MG63 (cell line): ENCODE data around the gene ZNF385B. TPM values are rescaled to one million over a fixed set of nuclear protein-coding genes. Genes with fewer than 3 reads are reported as not detected.

Source experiments
- DNase-seq: peaks from one replicate; pipeline ENCODE4 v3.0.0-alpha.2; 2020
- H3K27me3 ChIP-seq: fragments of 250-450 bp; sonication (Bioruptor Pico); 2 replicates; pipeline ENCODE4 v1.5.1; 2020; ENCODE audit warnings: mild to moderate bottlenecking, moderate library complexity
- H3K36me3 ChIP-seq: fragments of 250-450 bp; sonication (Bioruptor Pico); 2 replicates; pipeline ENCODE4 v1.5.1; 2020; ENCODE audit warnings: mild to moderate bottlenecking, moderate library complexity
- H3K4me3 ChIP-seq: fragments of 250-450 bp; sonication (Bioruptor Pico); 2 replicates; pipeline ENCODE4 v1.5.1; 2020; ENCODE audit warnings: mild to moderate bottlenecking, moderate library complexity
- H3K9me3 ChIP-seq: fragments of 250-450 bp; sonication (Bioruptor Pico); 2 replicates; pipeline ENCODE4 v1.5.1; 2020; ENCODE audit warnings: mild to moderate bottlenecking, moderate library complexity
- total RNA-seq: library from RNA; depleted of rRNA; stranded (reverse); fragments of >200 nt; shearing (Covaris generic); gene quantifications from 2 replicates; pipeline ENCODE4 v1.2.3, GENCODE V29; 2014; ENCODE audit warnings: low replicate concordance; rRNA removed

Gene ZNF385B
- total RNA-seq, 1 experiment from 2014 or later = not detected

DNA sequence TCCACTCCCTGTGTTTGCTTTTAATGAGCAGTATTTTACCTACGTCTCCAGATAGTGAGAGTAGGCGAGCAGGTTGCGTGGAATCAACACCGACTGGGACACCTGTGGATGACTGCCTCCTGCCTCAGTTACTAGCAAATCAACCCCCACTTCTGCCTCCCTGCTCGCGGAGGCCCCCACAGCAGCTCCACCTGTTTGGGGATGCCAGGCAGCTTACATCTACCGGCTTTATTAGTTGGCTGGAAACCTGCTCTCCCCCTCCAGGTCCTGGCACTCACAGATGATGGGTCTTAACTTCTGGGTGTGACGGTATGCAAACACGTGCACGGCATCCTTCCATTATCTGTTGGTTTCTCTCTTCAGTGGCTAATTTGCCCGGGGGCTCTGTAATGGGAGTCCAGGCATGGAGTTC is 432.3 kb downstream of the ZNF385B start:
- no peaks in the 10 kb centered on the region for H3K27me3 ChIP-seq
- H3K36me3 ChIP-seq = no peaks in the 10 kb centered on the region
- no peak for DNase-seq
- H3K4me3 ChIP-seq = no peak overlapping the region
- no peaks in the 10 kb centered on the region for H3K9me3 ChIP-seq

DNA sequence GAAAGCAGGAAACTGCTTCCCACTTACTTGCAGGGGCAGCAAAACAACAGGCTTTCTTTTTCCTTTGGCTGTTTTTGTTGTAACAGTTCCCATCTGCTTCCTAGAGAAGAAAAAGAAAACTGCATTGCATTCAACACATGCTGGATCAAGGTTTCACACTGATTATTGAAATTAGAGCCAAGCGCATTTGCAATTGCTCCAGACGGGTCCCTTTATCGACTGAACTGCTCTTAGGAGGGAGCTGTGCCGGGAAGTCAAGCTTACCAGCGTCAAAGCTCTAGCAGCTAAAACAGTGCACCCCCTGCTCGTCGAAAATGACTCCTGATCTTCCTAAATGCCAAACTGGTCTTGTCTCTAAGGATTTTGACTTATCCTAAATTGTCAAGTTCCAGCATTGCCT is 432.8 kb downstream of the ZNF385B start:
- Histone ChIP-seq H3K36me3 (no peaks in the 10 kb centered on the region), H3K4me3 (no peak overlapping the region), H3K9me3 (no peaks in the 10 kb centered on the region), H3K27me3 (no peaks in the 10 kb centered on the region)
- DNase-seq = no peak

DNA sequence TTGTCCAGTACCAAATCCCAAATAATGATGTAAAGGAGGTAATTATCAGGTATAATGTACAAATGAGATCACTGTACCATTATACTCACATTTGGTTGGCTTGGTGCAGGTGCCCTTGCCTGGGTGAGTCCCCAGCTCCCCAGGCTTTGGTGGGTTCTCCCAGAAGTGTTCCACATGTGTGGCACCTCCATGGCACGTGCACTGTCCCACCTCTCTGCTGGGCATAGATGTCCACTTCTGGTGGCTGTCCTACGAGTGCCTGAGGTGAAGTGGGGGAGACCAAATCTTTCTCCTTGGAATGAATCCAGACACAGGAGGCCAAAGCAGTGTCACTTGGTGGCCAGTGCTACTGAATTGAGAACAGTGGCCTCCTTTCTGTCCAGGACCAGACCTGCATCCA is 434.3 kb downstream of the ZNF385B start:
- Histone ChIP-seq H3K27me3 (no peaks in the 10 kb centered on the region), H3K4me3 (no peak overlapping the region), H3K36me3 (no peaks in the 10 kb centered on the region), H3K9me3 (no peaks in the 10 kb centered on the region)
- DNase-seq = no peak

DNA sequence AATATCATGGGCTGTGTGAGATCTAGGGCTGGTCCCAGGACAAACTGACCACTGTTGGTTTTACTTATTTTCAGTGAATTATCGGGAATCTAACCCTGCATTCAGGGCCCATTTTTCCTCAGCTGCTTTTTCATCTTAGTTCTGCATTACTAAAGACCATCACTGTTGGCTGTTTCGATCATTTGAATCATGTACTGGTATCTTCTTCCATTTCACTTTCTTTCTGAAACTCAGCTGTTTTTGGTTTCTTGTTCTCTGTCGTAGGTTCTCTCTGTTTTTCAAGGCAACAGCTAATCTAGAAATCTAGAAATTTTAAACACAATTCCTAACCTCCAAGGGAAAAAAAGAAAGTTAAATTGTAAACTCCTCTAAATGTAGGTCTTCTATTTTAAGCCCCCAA is 436.8 kb downstream of the ZNF385B start:
- H3K4me3 ChIP-seq = no peak overlapping the region
- H3K9me3 ChIP-seq = no peaks in the 10 kb centered on the region
- no peaks in the 10 kb centered on the region for H3K36me3 ChIP-seq
- H3K27me3 ChIP-seq = no peaks in the 10 kb centered on the region
- no peak for DNase-seq

DNA sequence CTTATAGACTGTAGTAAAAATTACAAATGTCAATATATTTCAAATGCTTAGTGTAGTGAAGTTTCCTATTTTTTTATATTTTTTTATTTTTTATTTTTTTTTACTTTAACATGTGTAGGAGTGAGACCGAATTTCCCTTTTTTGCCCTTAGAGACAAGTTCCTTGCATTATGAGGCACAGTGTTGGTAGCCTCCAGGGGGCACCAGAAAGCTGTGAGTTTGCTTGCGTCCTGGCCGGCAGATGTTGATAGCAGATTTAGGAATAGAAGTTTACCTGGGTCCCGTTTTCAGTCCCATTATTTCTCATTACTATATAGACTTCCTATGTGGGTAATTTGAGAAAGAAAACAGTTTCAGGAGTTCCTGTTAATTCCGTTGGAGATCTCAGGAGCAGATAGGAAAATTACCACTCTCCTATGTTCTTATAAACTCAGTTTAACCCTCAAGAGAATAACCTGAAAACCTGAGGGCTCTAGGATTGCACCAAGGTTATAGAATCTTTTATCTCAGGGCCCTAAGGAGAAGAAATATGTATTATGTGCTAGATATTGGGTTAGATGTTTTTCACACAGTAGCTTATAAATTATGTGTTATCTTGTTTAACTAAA is 439.3 kb downstream of the ZNF385B start:
- DNase-seq = peak; percentile 43
- no peaks in the 10 kb centered on the region for H3K9me3 ChIP-seq
- H3K27me3 ChIP-seq = no peaks in the 10 kb centered on the region
- no peak overlapping the region for H3K4me3 ChIP-seq
- H3K36me3 ChIP-seq = no peaks in the 10 kb centered on the region

DNA sequence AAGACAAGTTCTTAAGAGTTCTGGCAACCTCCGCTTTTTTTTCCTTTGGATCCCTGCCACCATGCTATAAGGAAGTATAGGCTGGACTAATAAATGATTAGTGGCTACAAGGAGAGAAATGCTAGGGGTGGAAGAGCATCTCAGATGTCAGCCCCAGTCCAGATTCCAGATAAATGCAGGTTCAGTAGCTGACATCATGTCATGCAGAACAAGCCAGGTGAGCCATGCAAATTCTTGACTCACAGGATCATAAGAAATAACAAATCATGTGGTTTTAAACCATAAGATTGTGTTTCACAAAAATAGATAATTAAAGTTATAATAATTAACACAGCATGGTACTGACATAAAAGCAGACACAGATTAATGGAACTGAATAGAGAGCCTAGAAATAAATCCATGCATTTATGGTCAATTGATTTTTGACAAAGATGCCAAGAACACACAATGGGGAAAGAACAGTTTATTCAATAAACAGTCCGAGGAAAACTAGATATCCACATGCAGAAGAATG is 443.9 kb downstream of the ZNF385B start:
- DNase-seq = no peak
- Histone ChIP-seq H3K9me3 (0 out of 2 replicates have a peak, but pooled peaks cover 2% of the 10 kb centered on the region), H3K4me3 (no peak overlapping the region), H3K36me3 (no peaks in the 10 kb centered on the region), H3K27me3 (no peaks in the 10 kb centered on the region)

DNA sequence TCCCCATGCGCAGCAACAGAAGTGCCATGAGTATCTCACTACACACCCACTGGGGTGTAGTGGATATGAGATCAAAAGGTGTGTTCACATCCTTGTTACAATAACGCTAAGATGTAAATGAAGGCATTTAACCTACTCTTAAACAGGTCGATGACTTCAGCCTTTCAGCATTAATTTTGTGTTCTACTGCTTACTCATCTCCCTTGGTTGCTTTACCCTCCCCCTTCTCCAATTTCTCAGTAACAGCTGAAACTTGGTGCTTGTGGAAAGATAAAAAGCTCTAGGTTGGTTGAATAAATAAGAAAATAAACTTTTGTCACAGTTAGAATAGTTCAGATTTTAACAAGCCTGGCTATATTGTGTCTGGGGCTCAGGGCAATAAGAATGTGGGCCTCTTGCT is 449.3 kb downstream of the ZNF385B start:
- Histone ChIP-seq H3K4me3 (no peak overlapping the region), H3K27me3 (no peaks in the 10 kb centered on the region), H3K9me3 (0 out of 2 replicates have a peak, but pooled peaks cover 2% of the 10 kb centered on the region), H3K36me3 (no peaks in the 10 kb centered on the region)
- DNase-seq = no peak

DNA sequence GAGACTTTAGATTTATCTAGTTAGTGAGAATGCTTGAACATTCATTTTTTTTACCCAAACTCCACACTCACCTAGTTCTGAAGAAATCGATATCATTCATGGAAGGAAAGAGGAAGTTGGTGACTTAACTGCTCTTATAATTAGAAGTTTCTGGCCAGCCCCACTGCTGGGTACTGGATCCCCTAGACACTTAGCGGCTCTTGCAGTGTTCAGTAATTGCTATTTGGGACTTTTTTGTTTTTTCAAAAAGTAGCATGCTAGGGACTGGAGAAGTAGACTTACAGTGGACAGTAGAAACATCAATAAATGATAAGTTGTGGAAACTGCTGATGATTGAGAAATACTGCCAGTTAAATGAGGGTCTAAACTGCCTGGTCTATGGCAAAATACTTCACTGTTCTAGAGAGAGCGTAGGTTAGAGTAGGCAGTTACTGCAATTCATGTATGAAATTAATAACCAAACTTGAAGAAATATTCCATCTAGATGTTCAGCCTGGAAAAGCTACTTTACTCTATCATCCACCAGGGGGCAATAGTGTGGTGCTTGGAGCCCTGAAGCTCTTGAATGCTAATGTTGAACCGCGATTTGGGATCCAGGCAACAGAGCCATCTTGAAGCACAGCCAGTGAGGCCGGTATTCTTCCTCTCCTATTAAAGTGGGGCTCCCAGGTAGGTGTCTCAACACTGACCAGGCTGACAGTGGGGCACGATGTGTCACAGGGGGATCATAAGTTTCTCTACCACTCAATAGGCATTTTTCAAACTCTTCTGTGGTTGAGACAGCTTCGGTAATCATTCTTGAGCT is 450.7 kb downstream of the ZNF385B start:
- Histone ChIP-seq H3K27me3 (no peaks in the 10 kb centered on the region; the same call in 1 of the 2 replicates), H3K36me3 (no peaks in the 10 kb centered on the region), H3K9me3 (0 out of 2 replicates have a peak, but pooled peaks cover 2% of the 10 kb centered on the region), H3K4me3 (no peak overlapping the region)
- DNase-seq = peak; percentile 13

DNA sequence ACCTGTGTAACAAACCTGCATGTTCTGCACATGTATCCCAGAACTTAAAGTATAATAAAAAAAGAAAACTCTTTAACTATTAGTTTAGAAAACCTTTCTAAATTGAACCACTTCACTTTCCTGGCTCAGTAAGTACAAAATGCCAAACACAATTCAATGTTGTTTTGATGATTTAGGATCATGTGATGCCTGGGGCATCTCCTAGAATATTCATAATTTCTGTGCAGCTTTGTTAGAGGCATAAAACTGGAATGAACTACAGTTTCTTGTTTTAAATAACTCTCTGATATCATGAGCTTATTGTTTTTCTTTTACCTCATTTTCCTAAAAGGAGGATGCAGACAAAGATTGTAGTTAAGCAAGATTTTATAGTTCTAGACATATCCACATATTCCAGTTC is 457.8 kb downstream of the ZNF385B start:
- Histone ChIP-seq H3K9me3 (no peaks in the 10 kb centered on the region), H3K4me3 (no peak overlapping the region), H3K36me3 (no peaks in the 10 kb centered on the region), H3K27me3 (no peaks in the 10 kb centered on the region; the same call in 1 of the 2 replicates)
- DNase-seq = no peak

DNA sequence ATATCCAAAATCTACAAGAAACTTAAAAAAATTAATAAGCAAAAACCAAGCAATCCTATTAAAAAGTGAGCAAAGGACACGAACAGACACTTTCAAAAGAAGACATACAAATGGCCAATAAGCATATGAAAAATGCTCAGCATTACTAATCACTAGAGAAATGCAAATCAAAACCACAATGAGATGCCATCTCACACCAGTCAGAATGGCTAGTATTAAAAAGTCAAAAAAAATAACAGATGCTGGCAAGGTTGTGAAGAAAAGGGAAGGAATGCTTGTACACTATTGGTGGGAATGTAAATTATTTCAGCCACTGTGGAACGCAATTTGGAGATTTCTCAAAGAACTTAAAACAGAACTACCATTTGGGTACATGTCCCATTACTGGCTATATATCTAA is 467.9 kb downstream of the ZNF385B start:
- DNase-seq = no peak
- Histone ChIP-seq H3K9me3 (no peaks in the 10 kb centered on the region), H3K27me3 (no peaks in the 10 kb centered on the region), H3K36me3 (no peaks in the 10 kb centered on the region), H3K4me3 (no peak overlapping the region)

Other genes with a start within 250 kb of the ZNF385B start
- 3.9 and 12.3 TPM in 2 replicates for gene CWC22, start 145.7 kb upstream of the ZNF385B start, total RNA-seq